Measurements from ENCODE around the gene BAD.
"Not testable (repeated sequence)": the region's sequence is repeated elsewhere in the genome, so short reads cannot be mapped to it uniquely, and the experiment has no call there.

BAD gene

DNA sequence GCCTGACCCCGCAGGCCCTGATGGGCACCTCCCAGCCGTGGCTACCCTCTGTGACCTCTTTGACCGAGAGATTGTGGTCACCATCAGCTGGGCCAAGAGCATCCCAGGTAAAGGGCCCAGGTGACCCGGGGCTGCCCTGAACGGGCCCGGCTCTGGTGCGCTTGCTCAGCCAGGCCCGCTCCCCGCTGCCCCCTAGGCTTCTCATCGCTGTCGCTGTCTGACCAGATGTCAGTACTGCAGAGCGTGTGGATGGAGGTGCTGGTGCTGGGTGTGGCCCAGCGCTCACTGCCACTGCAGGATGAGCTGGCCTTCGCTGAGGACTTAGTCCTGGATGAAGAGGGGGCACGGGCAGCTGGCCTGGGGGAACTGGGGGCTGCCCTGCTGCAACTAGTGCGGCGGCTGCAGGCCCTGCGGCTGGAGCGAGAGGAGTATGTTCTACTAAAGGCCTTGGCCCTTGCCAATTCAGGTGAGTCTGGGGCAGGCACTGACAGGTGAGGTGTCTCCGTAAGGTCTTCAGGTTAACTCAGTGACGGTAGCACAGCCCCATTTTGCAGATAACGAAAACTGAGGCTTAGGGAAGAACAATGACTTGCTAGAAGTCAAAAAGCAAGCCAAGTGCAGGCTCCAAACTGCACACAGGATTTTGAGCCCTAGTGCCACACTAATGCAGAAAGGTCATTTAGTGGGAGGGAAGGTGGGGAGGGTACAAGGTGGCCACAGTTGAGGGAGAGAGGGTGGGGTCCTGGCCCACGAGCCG, 30.5 kb upstream of the BAD start:
- DNase-seq (ENCODE audit: low read depth) = no peak

GRCh38 chr11:64314146-64314804, 29.8 kb upstream of the BAD start:
- DNase-seq (ENCODE audit: low read depth) = no peak

DNA sequence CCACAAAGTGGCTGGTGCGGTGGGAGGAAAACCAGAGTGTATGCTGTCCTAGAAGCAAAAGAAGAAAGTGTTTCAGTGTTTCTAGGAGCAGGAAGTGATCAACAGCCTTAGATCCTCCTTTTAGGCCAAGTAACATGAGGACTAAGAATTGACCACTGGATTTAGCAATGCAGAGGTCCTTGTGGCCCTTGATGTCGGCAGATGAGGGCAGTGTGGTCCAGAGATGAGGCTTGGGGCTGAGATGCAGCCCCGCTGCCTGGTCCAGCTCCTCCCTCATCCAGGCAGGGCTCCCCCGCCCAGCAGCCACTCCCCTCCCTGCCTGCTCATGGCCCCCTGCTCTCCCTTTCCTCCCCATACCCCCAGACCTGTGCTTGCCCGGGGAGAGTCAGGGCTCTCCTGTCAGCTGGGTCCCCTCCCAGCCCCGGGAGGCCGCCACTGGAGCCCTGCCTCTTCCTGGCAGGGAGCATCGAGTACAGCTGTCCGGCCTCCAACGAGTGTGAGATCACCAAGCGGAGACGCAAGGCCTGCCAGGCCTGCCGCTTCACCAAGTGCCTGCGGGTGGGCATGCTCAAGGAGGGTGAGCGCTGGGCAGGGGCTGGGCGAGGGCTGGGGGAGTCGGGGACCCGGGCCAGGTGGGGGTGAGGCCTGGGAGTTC, 29.2 kb upstream of the BAD start:
- peak; percentile 50 for DNase-seq (ENCODE audit: low read depth)

DNA sequence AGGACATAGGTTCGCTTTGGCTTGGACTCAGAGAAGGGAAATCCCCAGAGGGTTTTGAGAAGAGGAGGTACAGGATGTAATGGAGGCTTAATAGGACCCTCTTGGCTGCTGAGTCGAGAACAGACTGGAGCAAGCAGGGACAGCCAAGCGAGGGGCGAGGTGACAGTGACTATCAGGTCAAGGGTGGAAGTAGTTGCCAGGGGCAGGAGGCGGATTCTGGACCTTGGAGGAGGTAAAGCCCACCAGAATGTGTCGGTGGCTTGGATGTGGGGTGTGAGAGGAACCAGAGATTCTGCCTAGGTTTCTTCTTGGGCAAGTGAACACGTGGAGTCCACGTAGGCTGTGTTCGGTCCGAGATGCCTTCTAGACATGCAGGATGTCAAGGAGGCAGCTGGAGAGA, 28.5 kb upstream of the BAD start:
- no peak for DNase-seq (ENCODE audit: low read depth)

DNA sequence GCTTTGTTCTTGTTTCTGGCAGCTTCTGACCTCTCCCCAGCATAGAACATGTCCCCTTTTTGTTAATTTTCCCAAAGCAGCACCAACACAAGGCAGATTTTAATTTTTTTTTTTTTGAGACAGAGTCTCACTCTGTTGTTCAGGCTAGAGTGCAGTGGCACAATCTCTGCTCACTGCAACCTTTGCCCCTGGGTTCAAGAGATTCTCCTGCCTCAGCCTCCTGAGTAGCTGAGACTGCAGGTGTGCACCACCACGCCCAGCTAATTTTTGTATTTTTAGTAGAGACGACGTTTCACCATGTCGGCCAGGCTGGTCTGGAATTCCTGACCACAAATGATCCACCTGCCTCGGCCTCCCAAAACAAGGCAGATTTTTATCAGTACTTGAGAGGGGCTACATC, 23.3 kb upstream of the BAD start:
- DNase-seq (ENCODE audit: low read depth) = not testable (repeated sequence)

DNA sequence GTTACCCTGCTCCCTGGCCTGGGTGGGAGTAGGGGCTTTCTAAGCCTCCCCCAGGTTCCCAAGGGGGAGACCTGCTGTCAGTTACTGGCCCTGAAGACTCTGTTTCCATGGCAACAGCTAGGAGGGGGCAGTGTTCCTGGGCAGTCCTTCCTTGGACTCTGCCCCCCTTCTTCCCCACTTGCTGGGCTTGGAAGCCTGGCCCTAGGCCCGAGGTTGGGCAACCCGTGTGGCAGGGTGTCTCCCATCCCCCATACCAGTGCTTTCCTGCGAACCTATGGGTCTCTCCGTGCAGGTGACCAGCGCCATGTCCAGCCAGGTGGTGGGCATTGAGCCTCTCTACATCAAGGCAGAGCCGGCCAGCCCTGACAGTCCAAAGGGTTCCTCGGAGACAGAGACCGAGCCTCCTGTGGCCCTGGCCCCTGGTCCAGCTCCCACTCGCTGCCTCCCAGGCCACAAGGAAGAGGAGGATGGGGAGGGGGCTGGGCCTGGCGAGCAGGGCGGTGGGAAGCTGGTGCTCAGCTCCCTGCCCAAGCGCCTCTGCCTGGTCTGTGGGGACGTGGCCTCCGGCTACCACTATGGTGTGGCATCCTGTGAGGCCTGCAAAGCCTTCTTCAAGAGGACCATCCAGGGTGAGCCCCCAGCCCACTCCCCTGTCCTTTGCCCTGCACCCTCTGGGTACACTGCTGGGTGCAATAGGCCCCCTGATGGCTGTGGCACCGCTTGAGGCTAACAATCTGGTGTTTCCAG, 22.6 kb upstream of the BAD start:
- peak; percentile 59 for DNase-seq (ENCODE audit: low read depth)

DNA sequence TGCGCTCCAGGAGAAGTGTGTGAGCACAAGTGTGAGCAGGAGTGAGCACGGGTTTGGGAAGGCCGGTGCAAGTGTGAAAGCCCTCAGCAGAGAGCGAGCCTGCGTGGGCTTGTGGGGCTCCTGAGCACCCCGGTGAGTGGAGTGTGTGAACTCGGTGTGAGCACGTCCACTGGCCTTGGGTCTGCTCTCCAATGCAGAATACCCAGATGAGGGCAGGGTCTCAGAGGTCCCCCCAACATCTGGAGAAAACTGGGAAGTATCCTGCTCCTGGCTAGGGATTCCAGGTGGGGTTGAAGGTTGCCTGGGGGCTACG, 22.1 kb upstream of the BAD start:
- DNase-seq (ENCODE audit: low read depth) = no peak

GRCh38 chr11:64305691-64306562, 21.5 kb upstream of the BAD start:
- no peak for DNase-seq (ENCODE audit: low read depth)

GRCh38 chr11:64305075-64305690, 20.7 kb upstream of the BAD start, which contains the start of gene ESRRA:
TSS of gene ESRRA (plus strand) at chr11:64305524. CDS start at chr11:64307180, 1,656 bp downstream.
- peak; percentile 96 for DNase-seq (ENCODE audit: low read depth)

DNA sequence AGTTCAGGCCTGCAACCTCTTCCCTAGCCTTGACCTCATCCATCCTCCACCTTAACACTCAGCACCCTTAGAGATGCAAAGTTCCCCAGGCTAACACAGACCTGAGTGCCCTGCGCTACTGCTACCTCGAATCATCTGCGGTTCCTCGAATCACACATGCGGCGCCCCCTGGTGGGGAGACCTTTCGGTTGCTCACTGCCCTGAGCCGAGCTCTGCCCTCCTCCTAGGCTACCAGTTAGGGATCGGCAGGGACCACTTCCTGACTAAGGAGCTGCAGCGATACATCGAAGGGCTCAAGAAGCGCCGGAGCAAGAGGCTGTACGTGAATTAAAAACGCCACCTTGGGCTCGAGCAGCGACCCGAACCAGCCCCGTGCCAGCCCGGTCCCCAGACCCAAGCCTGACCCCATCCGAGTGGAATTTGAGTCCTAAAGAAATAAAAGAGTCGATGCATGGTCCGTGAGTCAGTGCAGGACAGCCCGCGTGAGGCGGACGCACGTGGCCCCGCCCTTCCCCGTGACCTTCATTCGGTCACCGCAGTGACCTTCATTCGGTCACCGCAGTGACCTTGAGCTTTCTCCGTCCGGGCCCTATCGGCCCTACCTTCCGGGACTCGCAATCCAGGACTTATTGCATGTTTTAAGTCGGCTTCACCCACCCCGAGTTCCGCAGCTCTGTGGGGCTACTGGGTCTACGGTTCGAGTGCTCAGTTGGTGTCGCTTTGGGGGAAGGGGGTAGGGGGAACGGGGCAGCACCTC, 20.0 kb upstream of the BAD start:
- DNase-seq (ENCODE audit: low read depth) = peak; percentile 82

- no peak for DNase-seq (ENCODE audit: low read depth)
These were observed 19.5 kb upstream of the BAD start for GRCh38 chr11:64304032-64304315.

DNA sequence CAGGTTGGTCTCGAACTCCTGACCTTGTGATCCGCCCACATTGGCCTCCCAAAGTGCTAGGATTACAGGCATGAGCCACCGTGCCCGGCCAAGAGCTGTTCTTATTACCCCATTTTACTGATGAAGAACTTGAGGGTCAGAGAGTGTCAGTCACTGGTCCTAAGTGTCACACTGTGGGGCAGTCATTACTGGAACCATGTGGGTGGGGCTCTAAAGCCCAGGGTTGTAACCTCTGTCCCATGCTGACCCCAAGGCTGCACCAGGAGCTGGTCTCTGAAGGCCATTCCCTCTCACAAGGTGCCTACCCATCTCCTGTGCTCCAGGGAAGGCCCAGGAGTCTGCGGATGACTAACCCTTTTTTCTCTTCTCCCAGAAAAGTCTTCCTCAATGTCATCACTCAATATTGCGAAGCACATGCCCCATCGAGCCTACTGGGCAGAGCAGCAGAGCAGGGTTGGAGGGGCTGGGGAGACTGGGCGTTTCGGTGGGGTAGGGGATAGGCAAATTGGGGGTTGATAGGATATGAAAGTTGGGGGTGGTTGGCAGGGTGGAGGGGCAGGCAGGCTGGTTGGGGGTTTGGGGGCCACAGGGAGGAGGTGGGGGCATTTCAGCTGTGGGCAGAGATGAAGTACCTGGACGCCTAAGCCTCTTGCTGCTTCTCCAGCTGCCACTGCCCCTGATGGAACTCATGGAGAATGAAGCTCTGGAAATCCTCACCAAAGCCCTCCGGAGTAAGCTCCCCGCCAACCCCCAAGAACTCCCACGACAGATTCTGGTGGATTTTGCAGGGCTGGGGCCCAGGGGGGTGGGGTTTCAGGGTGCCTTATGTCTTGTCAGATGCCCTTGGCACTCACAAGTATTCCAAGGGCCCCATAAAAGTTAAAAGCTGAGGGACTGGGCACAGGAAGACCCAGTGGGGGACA, 18.9 kb upstream of the BAD start:
- no peak for DNase-seq (ENCODE audit: low read depth)

- DNase-seq (ENCODE audit: low read depth) = no peak
These were observed 15.6 kb upstream of the BAD start, which contains the start of gene CATSPERZ for GRCh38 chr11:64299847-64300648. TSS of gene CATSPERZ (plus strand) at chr11:64300358. CDS start at chr11:64300411, 53 bp downstream.

- DNase-seq (ENCODE audit: low read depth) = peak; percentile 29
These were observed 14.7 kb upstream of the BAD start for GRCh38 chr11:64298966-64299846.

GRCh38 chr11:64297699-64298358, 13.4 kb upstream of the BAD start:
- DNase-seq (ENCODE audit: low read depth) = no peak

DNA sequence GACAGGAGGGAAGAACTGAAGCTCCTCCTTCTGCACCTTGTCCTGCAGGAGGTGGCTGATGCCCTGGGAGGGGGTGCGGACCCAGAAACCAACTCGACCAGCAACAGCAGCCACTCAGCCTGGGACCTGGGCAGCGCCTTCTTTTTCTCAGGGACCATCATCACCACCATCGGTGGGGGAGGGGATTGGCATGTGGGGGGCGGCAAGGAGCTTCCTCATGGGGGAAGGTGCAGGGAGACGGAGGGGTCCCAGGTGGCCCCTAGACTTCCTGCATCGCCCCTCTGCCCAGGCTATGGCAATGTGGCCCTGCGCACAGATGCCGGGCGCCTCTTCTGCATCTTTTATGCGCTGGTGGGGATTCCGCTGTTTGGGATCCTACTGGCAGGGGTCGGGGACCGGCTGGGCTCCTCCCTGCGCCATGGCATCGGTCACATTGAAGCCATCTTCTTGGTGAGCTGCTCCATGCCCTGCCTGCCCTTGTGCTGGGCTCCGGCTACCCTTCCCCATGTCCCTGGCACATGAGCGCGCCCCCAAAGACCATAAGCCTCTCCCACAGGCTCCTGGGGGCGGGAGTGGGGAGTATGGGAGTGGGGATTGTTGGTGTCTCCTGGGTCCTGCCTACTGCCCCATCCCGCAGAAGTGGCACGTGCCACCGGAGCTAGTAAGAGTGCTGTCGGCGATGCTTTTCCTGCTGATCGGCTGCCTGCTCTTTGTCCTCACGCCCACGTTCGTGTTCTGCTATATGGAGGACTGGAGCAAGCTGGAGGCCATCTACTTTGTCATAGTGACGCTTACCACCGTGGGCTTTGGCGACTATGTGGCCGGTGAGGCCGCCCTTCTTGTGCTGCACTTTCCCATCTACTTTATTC, 12.6 kb upstream of the BAD start:
- no peak for DNase-seq (ENCODE audit: low read depth)
